Measurements from ENCODE around the gene TP73.

Gene TP73

DNA sequence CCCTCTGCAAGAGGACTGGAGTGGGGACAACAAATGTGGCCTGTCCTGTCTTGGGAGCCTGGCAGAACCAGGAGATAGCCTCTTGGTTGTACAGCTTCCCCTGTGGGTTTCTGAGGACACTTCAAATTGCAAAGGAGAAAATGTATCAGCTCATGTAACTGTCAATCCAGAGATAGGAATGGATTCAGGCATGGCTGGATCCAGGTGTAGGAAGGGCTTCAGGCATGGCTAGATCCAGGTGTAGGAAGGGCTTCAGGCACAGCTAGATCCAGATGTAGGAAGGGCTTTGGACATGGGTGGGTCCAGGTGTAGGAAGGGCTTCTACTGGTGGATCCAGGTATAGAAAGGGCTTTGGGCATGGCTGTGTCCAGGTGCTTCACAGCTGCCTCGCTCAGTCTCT is 30.9 kb downstream of the TP73 start:
- Histone ChIP-seq H3K27ac (no peak overlapping the region), H3K9me3 (no peaks in the 10 kb centered on the region), H3K4me1 (no peaks in the 10 kb centered on the region), H3K4me3 (no peak overlapping the region), H3K36me3 (no peaks in the 10 kb centered on the region), H3K27me3 (peaks cover 0 to 55% of the 10 kb centered on the region in 2 donors)
- intact Hi-C loops (cut with DNase I; ENCODE audit: low total_unique reads), result no loop called here
- TF ChIP-seq, protein P1, sequence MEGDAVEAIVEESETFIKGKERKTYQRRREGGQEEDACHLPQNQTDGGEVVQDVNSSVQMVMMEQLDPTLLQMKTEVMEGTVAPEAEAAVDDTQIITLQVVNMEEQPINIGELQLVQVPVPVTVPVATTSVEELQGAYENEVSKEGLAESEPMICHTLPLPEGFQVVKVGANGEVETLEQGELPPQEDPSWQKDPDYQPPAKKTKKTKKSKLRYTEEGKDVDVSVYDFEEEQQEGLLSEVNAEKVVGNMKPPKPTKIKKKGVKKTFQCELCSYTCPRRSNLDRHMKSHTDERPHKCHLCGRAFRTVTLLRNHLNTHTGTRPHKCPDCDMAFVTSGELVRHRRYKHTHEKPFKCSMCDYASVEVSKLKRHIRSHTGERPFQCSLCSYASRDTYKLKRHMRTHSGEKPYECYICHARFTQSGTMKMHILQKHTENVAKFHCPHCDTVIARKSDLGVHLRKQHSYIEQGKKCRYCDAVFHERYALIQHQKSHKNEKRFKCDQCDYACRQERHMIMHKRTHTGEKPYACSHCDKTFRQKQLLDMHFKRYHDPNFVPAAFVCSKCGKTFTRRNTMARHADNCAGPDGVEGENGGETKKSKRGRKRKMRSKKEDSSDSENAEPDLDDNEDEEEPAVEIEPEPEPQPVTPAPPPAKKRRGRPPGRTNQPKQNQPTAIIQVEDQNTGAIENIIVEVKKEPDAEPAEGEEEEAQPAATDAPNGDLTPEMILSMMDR (IDR thresholded peaks at IDR 0.05), result no peak
- DNase-seq, result no peak

DNA sequence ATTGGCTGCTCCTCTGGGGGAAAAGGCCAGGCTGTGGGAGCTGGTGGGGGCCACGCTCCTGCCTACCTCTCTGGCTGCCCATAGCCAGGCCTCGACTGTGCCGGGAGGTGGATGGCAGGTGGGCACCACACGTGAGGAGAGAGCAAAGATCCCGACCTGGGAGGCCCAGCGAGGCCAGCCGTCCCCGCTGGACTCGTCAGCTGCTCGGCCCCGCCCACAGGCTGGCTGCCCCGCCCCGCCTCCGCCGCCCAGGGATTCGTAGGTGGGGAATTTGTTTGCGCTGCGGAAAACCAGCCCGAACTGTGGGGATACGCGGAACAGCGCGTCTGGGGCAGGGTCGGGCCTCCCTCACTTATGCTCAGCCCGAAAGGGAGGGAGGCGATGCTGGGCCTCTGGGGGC is 31.7 kb downstream of the TP73 start:
- H3K27ac ChIP-seq, result no peak overlapping the region
- peaks cover 0 to 55% of the 10 kb centered on the region in 2 donors for H3K27me3 ChIP-seq
- intact Hi-C loops (cut with DNase I; ENCODE audit: low total_unique reads), result no loop called here
- no peaks in the 10 kb centered on the region for H3K9me3 ChIP-seq
- H3K4me1 ChIP-seq, result no peaks in the 10 kb centered on the region
- DNase-seq, result no peak
- TF ChIP-seq, protein P1 (IDR thresholded peaks at IDR 0.05), result no peak
- H3K36me3 ChIP-seq, result no peaks in the 10 kb centered on the region
- H3K4me3 ChIP-seq, result no peak overlapping the region

DNA sequence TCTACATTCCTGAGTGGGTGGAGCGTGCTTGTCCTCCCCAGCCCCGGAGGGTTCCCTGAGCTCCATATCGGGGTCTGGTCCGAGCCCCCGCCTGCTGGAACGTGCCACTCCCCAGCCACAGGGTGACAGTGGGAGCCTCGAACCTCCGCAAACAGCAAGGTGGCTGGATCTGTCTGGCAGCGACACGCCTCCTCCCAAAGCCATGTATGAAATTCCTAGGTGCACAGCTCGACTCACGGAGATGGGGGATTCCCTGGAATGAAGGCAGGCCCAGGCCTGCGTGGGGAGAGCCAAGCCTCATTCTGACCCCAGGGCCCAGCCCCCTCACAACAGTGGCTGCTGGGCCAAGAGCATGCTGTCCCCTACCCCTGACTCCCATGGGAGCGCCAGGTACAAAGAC is 32.9 kb downstream of the TP73 start:
- H3K36me3 ChIP-seq, result no peaks in the 10 kb centered on the region
- DNase-seq, result no peak
- H3K4me1 ChIP-seq, result no peaks in the 10 kb centered on the region
- H3K27me3 ChIP-seq, result peaks cover 0 to 61% of the 10 kb centered on the region in 2 donors
- no peaks in the 10 kb centered on the region for H3K9me3 ChIP-seq
- TF ChIP-seq, protein P1 (IDR thresholded peaks at IDR 0.05), result no peak
- no peak overlapping the region for H3K4me3 ChIP-seq
- H3K27ac ChIP-seq, result no peak overlapping the region
- intact Hi-C loops (cut with DNase I; ENCODE audit: low total_unique reads), result no loop called here

DNA sequence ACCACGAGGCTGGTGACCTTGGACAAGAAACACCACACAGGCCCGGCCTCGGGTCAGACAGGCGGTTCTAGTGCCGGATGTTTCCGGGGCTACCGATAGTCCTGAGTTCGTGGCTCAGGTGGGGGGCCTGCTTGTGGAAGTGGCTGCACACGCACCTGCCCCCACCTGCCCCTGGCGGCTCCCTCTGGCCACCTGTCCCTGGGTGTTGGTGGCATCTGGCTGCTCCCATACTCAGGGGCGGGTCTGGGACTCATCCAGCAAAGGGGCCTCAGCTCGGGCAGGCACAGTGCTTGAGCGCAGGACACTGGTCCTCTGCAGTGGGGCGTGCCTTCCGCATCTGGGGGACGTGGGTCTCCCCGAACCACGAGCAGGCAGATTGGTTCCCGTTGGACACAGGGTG is 33.6 kb downstream of the TP73 start:
- H3K9me3 ChIP-seq, result no peaks in the 10 kb centered on the region
- TF ChIP-seq, protein P1 (IDR thresholded peaks at IDR 0.05), result no peak
- H3K36me3 ChIP-seq, result no peaks in the 10 kb centered on the region
- no peaks in the 10 kb centered on the region for H3K4me1 ChIP-seq
- no peak overlapping the region for H3K27ac ChIP-seq
- H3K27me3 ChIP-seq, result peaks cover 0 to 54% of the 10 kb centered on the region in 2 donors
- intact Hi-C loops (cut with DNase I; ENCODE audit: low total_unique reads), result no loop called here
- no peak for DNase-seq
- H3K4me3 ChIP-seq, result no peak overlapping the region

DNA sequence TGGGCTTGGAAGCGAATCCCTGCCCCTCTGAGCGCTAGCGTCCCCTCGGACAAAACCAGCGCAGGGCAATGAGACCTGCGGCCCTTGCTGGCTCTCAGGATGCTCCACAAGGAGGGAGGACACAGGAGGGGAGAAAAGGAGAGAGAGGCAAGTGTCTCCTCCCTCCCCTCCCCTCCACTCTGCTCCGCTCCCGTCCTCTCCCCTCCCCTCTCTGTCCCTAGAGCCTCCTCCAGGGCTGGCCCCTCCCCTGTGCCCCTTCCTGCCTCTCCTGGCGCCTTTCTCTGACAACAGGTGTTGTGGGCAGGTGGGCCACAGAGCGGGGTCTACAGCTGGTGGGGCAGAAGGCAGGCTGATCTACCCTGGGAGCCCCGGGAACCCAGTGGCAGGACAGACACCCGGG is 35.2 kb downstream of the TP73 start:
- Histone ChIP-seq H3K27ac (no peak overlapping the region), H3K27me3 (peaks cover 0 to 61% of the 10 kb centered on the region in 2 donors), H3K4me3 (no peak overlapping the region), H3K4me1 (no peaks in the 10 kb centered on the region), H3K36me3 (no peaks in the 10 kb centered on the region), H3K9me3 (no peaks in the 10 kb centered on the region)
- TF ChIP-seq, protein P1 (IDR thresholded peaks at IDR 0.05), result no peak
- intact Hi-C loops (cut with DNase I; ENCODE audit: low total_unique reads), result no loop called here
- no peak for DNase-seq
